HEK293T (cell line): ENCODE measurements around the gene RTP3.

Experiments used
- BHLHE40 ChIP-seq: fragments of 450-650 bp; IDR thresholded peaks from 2 replicates; pipeline ENCODE4 v1.6.1; 2016; ENCODE audit warnings: mild to moderate bottlenecking, moderate library complexity, borderline replicate concordance
- ELF4 ChIP-seq: fragments of 450-650 bp; IDR thresholded peaks from 2 replicates; pipeline ENCODE4 v1.6.1; 2017; ENCODE audit warnings: antibody characterized with exemption
- FOXA1 ChIP-seq: fragments of 450-650 bp; IDR thresholded peaks from 2 replicates; pipeline ENCODE4 v1.6.1; 2016; ENCODE audit warnings: mild to moderate bottlenecking
- FOXK2 ChIP-seq: fragments of 450-650 bp; IDR thresholded peaks from 2 replicates; pipeline ENCODE4 v1.6.1; 2016; ENCODE audit warnings: mild to moderate bottlenecking
- L3MBTL2 ChIP-seq: fragments of 450-650 bp; conservative IDR thresholded peaks from 2 replicates; pipeline ENCODE4 v1.6.1; 2016; ENCODE audit warnings: mild to moderate bottlenecking
- PKNOX1 ChIP-seq: fragments of 450-650 bp; IDR thresholded peaks from 2 replicates; pipeline ENCODE4 v1.6.1; 2016
- SP1 ChIP-seq: fragments of 450-650 bp; IDR thresholded peaks from 2 replicates; pipeline ENCODE4 v1.6.1; 2017
- SUZ12 ChIP-seq: fragments of 450-650 bp; IDR thresholded peaks from 2 replicates; pipeline ENCODE4 v1.6.1; 2016; ENCODE audit warnings: mild to moderate bottlenecking
- ZNF384 ChIP-seq: fragments of 450-650 bp; IDR thresholded peaks from 2 replicates; pipeline ENCODE4 v1.6.1; 2016

GRCh38 chr3:46470831-46471230, 26.9 kb upstream of the RTP3 start:
- no peak for TF ChIP-seq SP1
- no peak for TF ChIP-seq SUZ12
- TF ChIP-seq FOXA1, result no peak
- no peak for TF ChIP-seq ZNF384
- TF ChIP-seq FOXK2, result no peak
- no peak for TF ChIP-seq PKNOX1
- TF ChIP-seq BHLHE40, result no peak
- no peak for TF ChIP-seq ELF4
- no peak for TF ChIP-seq L3MBTL2
